B cell (primary cell): ENCODE data around the gene MLLT3. TPM values are rescaled to one million over a fixed set of nuclear protein-coding genes. Genes with fewer than 3 reads are reported as not detected.
A peak's percentile ranks its signal among the peaks of the same experiment; 100 is the strongest.

ENCODE experiments used
- ATAC-seq: fragments of 200-7000 bp; cut with Tn5 transposase; one replicate; pipeline ENCODE4 v1.10.0; 2021; ENCODE audit warnings: low read depth, mild to moderate bottlenecking, moderate number of reproducible peaks, moderate library complexity
- CTCF ChIA-PET: fragments of 350-600 bp; sonication (Branson Sonifier 250); formaldehyde crosslinking; loops from one replicate; lab custom pipeline; 2021; ENCODE audit warnings: antibody characterized with exemption, inconsistent platforms; lab: Charles Lee
- POLR2A ChIA-PET: fragments of 350-600 bp; sonication (Branson Sonifier 250); formaldehyde crosslinking; loops from one replicate; lab custom pipeline; 2021; ENCODE audit warnings: antibody characterized with exemption; lab: Charles Lee
- DNase-seq: peaks from one replicate; pipeline ENCODE4 v3.0.0; 2013
- H2AFZ ChIP-seq: 2 replicates; pipeline ENCODE4 v1.6.1; 2012; ENCODE audit warnings: mild to moderate bottlenecking, low read depth, low read length; ENCODE audit not compliant: insufficient read depth, poor library complexity, severe bottlenecking
- H3K27ac ChIP-seq, 2 donors: 1 replicate in 1 of 2; 2 replicates in 1 of 2; pipeline ENCODE4 v1.5.1; 2012 to 2013; ENCODE audit warnings: low read length in 2 of 2, mild to moderate bottlenecking in 2 of 2, moderate library complexity in 1 of 2
- H3K27me3 ChIP-seq, 4 experiments: fragments of 200-600 bp in 1 of 4; sonication (generic) in 1 of 4; replicated peaks in 1 of 4; 1 replicate in 2 of 4; 2 replicates in 2 of 4; pipeline versions ENCODE4 v1.6.1 to v1.7.0; 2013 to 2016; ENCODE audit warnings: low read length in 3 of 4, mild to moderate bottlenecking in 2 of 4, mixed read lengths in 1 of 4, moderate library complexity in 1 of 4; ENCODE audit not compliant: insufficient read depth in 4 of 4, control insufficient read depth in 3 of 4; ENCODE audit errors: control extremely low read depth in 1 of 4
- H3K36me3 ChIP-seq, 2 experiments: replicated peaks in 1 of 2; 1 replicate in 1 of 2; 2 replicates in 1 of 2; pipeline versions ENCODE4 v1.6.1 to v1.7.1; 2013; ENCODE audit warnings: low read length in 1 of 2; ENCODE audit not compliant: insufficient read depth in 2 of 2, control insufficient read depth in 1 of 2; ENCODE audit errors: control extremely low read depth in 1 of 2, extremely low read depth in 1 of 2
- H3K4me1 ChIP-seq, 2 donors: fragments of 200-600 bp in 1 of 2; sonication (generic) in 1 of 2; 1 replicate in 1 of 2; 2 replicates in 1 of 2; pipeline versions ENCODE4 v1.5.1 to v1.6.1; 2013 to 2017; ENCODE audit warnings: low read length in 2 of 2; ENCODE audit not compliant: control insufficient read depth in 2 of 2, insufficient read depth in 2 of 2
- H3K4me2 ChIP-seq: replicated peaks from 2 replicates; pipeline ENCODE3; 2012; ENCODE audit warnings: mild to moderate bottlenecking, low read depth, low read length; ENCODE audit not compliant: poor library complexity, severe bottlenecking
- H3K4me3 ChIP-seq, 5 experiments: fragments of 200-600 bp in 1 of 5; sonication (generic) in 1 of 5; 1 replicate in 3 of 5; 2 replicates in 2 of 5; pipeline versions ENCODE4 v1.5.1 to v1.7.0; 2011 to 2016; ENCODE audit warnings: low read length in 4 of 5, mild to moderate bottlenecking in 4 of 5, low read depth in 2 of 5, control low read depth in 1 of 5, moderate library complexity in 1 of 5; ENCODE audit not compliant: insufficient read depth in 1 of 5; ENCODE audit errors: control extremely low read depth in 1 of 5, extremely low read depth in 1 of 5
- H3K79me2 ChIP-seq: fragments of 200-600 bp; sonication (generic); one replicate; pipeline ENCODE4 v1.6.0; 2016; ENCODE audit warnings: low read length; ENCODE audit not compliant: control insufficient read depth, insufficient read depth
- H3K9ac ChIP-seq: fragments of 200-600 bp; sonication (generic); 2 replicates; pipeline ENCODE4 v1.6.1; 2017; ENCODE audit warnings: mild to moderate bottlenecking, low read length, moderate library complexity
- H3K9me3 ChIP-seq, 3 donors: one replicate each; pipeline versions ENCODE4 v1.6.1 to v1.7.1; 2013; ENCODE audit warnings: low read length in 2 of 3; ENCODE audit not compliant: control insufficient read depth in 2 of 3, insufficient read depth in 1 of 3; ENCODE audit errors: control extremely low read depth in 1 of 3
- H4K20me1 ChIP-seq: 2 replicates; pipeline ENCODE4 v1.6.0; 2012; ENCODE audit warnings: mild to moderate bottlenecking, low read length; ENCODE audit not compliant: insufficient read depth, control insufficient read depth, poor library complexity, severe bottlenecking
- H3K27ac Mint-ChIP-seq: one replicate; pipeline ENCODE4 v1.8.0; 2021; ENCODE audit warnings: mixed read lengths
- H3K27me3 Mint-ChIP-seq: one replicate; pipeline ENCODE4 v1.8.0; 2021; ENCODE audit warnings: mixed read lengths
- H3K4me1 Mint-ChIP-seq: one replicate; pipeline ENCODE4 v1.8.0; 2021; ENCODE audit warnings: mixed read lengths
- H3K4me3 Mint-ChIP-seq: one replicate; pipeline ENCODE4 v1.8.0; 2021; ENCODE audit warnings: mixed read lengths
- H3K9me3 Mint-ChIP-seq: one replicate; pipeline ENCODE4 v1.8.0; 2022; ENCODE audit warnings: mixed read lengths; ENCODE audit not compliant: insufficient read depth
- EZH2 ChIP-seq: IDR thresholded peaks from 2 replicates; pipeline ENCODE4 v1.6.1; 2012; ENCODE audit warnings: borderline replicate concordance, low read depth, mild to moderate bottlenecking, moderate library complexity, low read length; ENCODE audit not compliant: insufficient read depth, poor library complexity, severe bottlenecking
- WGBS: methylation state at CpG from one replicate; pipeline ENCODE4 v1.1.5; 2013; ENCODE audit warnings: missing lambda C conversion rate; ENCODE audit not compliant: insufficient coverage; 5-methylcytosine and 5-hydroxymethylcytosine counted together
- intact Hi-C: fragments of 100-400 bp; cut with micrococcal nuclease; formaldehyde crosslinking; loops from one replicate; pipeline ENCODE4 v1.10.0; 2022
- polyA plus RNA-seq: library from polyadenylated mRNA; depleted of rRNA; stranded (reverse); fragments of >200 nt; gene quantifications from 2 replicates; pipeline ENCODE4 v1.2.3, GENCODE V29; 2012
- total RNA-seq, 2 donors: library from RNA; stranded (reverse); fragments of 120-200 nt in 1 of 2; gene quantifications; 1 replicate in 1 of 2; 2 replicates in 1 of 2; pipeline versions ENCODE4 v1.2.3 to v1.2.4, GENCODE V29; 2013 to 2022
- TF ChIP-seq, protein P1 (sequence below): fragments of 200-600 bp; IDR thresholded peaks from one replicate; pipeline ENCODE4 v1.8.0; 2022; ENCODE audit warnings: antibody characterized with exemption, mild to moderate bottlenecking

MLLT3 gene
- total and polyA plus RNA-seq, 2 donors (not counting 1 experiment from before 2014, with no cell fraction given) = 3.4 to 3.6 TPM

DNA sequence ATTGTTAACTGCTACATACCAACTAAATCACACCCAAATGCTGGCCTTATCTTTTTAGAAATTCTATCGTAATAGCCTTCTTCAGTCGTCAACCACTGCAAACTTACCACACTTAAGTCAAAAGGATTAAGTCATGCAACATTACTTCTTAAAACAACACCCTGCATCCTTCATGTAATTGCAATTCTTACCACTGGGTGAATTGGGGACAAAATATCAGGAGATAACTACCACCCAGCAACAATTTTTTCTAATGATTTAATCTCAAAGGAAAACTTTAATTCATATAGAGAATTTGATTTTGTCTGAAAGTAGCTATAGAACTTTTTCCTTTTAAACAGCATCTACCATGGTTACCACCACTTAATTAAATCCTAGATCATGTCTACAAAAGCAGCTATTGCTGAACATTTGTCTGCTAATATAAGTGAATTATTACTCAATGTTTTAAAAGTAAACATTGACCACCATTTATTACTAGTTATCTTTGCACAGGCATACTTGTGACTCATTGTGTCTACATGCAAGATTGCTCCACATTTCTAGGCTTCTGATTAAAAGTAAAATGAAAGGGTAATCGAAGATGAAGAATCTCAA, 10.5 kb downstream of the MLLT3 start:
- peaks cover 0 to 4% (median 2%) of the 10 kb centered on the region in 4 experiments for H3K27me3 ChIP-seq
- peaks cover 18% of the 10 kb centered on the region for H3K27me3 Mint-ChIP-seq
- TF ChIP-seq, protein P1, sequence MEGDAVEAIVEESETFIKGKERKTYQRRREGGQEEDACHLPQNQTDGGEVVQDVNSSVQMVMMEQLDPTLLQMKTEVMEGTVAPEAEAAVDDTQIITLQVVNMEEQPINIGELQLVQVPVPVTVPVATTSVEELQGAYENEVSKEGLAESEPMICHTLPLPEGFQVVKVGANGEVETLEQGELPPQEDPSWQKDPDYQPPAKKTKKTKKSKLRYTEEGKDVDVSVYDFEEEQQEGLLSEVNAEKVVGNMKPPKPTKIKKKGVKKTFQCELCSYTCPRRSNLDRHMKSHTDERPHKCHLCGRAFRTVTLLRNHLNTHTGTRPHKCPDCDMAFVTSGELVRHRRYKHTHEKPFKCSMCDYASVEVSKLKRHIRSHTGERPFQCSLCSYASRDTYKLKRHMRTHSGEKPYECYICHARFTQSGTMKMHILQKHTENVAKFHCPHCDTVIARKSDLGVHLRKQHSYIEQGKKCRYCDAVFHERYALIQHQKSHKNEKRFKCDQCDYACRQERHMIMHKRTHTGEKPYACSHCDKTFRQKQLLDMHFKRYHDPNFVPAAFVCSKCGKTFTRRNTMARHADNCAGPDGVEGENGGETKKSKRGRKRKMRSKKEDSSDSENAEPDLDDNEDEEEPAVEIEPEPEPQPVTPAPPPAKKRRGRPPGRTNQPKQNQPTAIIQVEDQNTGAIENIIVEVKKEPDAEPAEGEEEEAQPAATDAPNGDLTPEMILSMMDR = peak; percentile 40
- TF ChIP-seq EZH2 = no peak
- H3K4me2 ChIP-seq = no peak overlapping the region
- no peaks in the 10 kb centered on the region for H3K79me2 ChIP-seq
- POLR2A ChIA-PET = no interaction called here
- no peaks in the 10 kb centered on the region for H3K9me3 Mint-ChIP-seq
- no peak for DNase-seq
- H3K27ac Mint-ChIP-seq = no peak overlapping the region
- no peaks in the 10 kb centered on the region for H3K4me1 Mint-ChIP-seq
- no peaks in the 10 kb centered on the region for H3K4me1 ChIP-seq
- ATAC-seq = no peak
- no peak overlapping the region for H3K4me3 Mint-ChIP-seq
- H3K9me3 ChIP-seq = no peaks in the 10 kb centered on the region
- no peak overlapping the region for H3K4me3 ChIP-seq
- intact Hi-C loops = no loop called here
- no peaks in the 10 kb centered on the region for H3K36me3 ChIP-seq
- CTCF ChIA-PET = no interaction called here
- no CpG with 5 or more reads among the region's 3 CpGs for WGBS
- H2AFZ ChIP-seq = no peak overlapping the region
- no peak overlapping the region for H3K9ac ChIP-seq
- no peaks in the 10 kb centered on the region for H4K20me1 ChIP-seq
- H3K27ac ChIP-seq = no peak overlapping the region

DNA sequence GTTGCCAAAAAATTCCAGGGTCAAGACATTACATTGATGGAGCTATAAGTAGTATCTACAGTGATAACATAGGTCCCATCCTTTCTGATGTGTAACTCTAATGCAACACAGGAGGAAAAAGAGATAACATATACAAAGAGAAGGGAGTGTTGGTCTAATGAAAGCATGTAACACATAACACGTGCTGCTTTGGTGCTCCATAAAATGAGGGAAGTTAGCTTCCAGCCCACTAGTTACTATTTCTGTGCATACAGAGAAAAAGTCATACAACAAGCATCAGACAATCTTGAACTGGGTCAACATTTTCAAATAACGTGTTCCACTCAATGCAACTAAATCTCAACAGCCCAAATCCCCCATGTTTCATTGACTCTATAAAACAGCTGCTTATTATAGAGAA, 11.7 kb downstream of the MLLT3 start:
- TF ChIP-seq, protein P1 = no peak
- TF ChIP-seq EZH2 = no peak
- H3K27ac ChIP-seq = no peak overlapping the region
- DNase-seq (no peak), ATAC-seq (no peak)
- H3K27me3 ChIP-seq = peaks cover 0 to 4% (median 2%) of the 10 kb centered on the region in 4 experiments
- H3K27me3 Mint-ChIP-seq = peaks cover 18% of the 10 kb centered on the region
- WGBS = no CpG with 5 or more reads among the region's 2 CpGs
- H3K79me2 ChIP-seq = no peaks in the 10 kb centered on the region
- ChIA-PET POLR2A (no interaction called here), CTCF (interaction anchor here (0.7 to 2.6 kb wide), 3 partner anchors 9 to 331 kb away, joined by 3 to 15 read pairs (median 3); no protein-coding TSS in a partner anchor)
- H3K4me2 ChIP-seq = no peak overlapping the region
- H3K9me3 Mint-ChIP-seq = no peaks in the 10 kb centered on the region
- no peak overlapping the region for H3K9ac ChIP-seq
- H3K9me3 ChIP-seq = no peaks in the 10 kb centered on the region
- H3K4me3 ChIP-seq = no peak overlapping the region
- no peaks in the 10 kb centered on the region for H4K20me1 ChIP-seq
- no peaks in the 10 kb centered on the region for H3K4me1 Mint-ChIP-seq
- H3K27ac Mint-ChIP-seq = no peak overlapping the region
- H3K4me1 ChIP-seq = no peaks in the 10 kb centered on the region
- no peak overlapping the region for H3K4me3 Mint-ChIP-seq
- intact Hi-C loops = no loop called here
- H2AFZ ChIP-seq = no peak overlapping the region
- H3K36me3 ChIP-seq = no peaks in the 10 kb centered on the region
